K562 (cell line): Measurements from ENCODE around the gene PDLIM5. TPM values are rescaled to one million over a fixed set of nuclear protein-coding genes. Genes with fewer than 3 reads are reported as not detected.
A peak's percentile ranks its signal among the peaks of the same experiment; 100 is the strongest.

ENCODE experiments used
- ATAC-seq: fragments of 200-7000 bp; cut with Tn5 transposase; 3 replicates; pipeline ENCODE4 v1.9.1; 2020; ENCODE audit warnings: moderate library complexity
- BruUV-seq: library from RNA; stranded (reverse); fragments of 400-500 nt; replicated peaks from 2 replicates; lab custom pipeline; 2021; lab: Mats Ljungman, UMichigan
- CTCF ChIA-PET: fragments of 300-600 bp; formaldehyde crosslinking; extraction: SDS; loops from one replicate; lab custom pipeline; 2021; ENCODE audit warnings: low intra/inter-chr PET ratio; lab: Yijun Ruan, JAX
- POLR2A ChIA-PET: fragments of 300-600, 350-650 bp; sonication (Branson Sonifier 250); formaldehyde crosslinking; extraction: SDS; loops from one replicate; lab custom pipeline; 2021; ENCODE audit warnings: antibody characterized with exemption, inconsistent platforms; lab: Yijun Ruan, JAX
- DNase-seq, 4 experiments: peaks; one replicate each; pipeline versions ENCODE4 v3.0.0 to v3.0.0-alpha.2; 2011 to 2018; ENCODE audit warnings: low spot score in 3 of 4, mixed read lengths in 3 of 4; ENCODE audit errors: extremely low read depth in 1 of 4
- FAIRE-seq: peaks from 2 replicates; lab custom pipeline; 2011; peaks lifted over from hg19 to GRCh38; lab: Jason Lieb, UNC
- H2AFZ ChIP-seq: 2 replicates; pipeline ENCODE4 v1.6.0; 2011; ENCODE audit warnings: low read depth, low read length, control low read depth, inconsistent platforms
- H3K27ac ChIP-seq: fragments of 200-600 bp; 3 replicates; pipeline ENCODE4 v1.8.0; 2011; ENCODE audit warnings: low read depth, mild to moderate bottlenecking, control low read depth, inconsistent platforms, low read length, moderate library complexity, mixed read lengths; ENCODE audit errors: extremely low read depth
- H3K27me3 ChIP-seq, 2 experiments: fragments of 300-600 bp in 1 of 2; 2 replicates in 1 of 2; 3 replicates in 1 of 2; pipeline versions ENCODE4 v1.6.0 to v1.8.0; 2011; ENCODE audit warnings: inconsistent platforms in 2 of 2, low read length in 2 of 2, mild to moderate bottlenecking in 1 of 2, mixed read lengths in 1 of 2, moderate library complexity in 1 of 2; ENCODE audit not compliant: control insufficient read depth in 2 of 2, insufficient read depth in 2 of 2
- H3K36me3 ChIP-seq: fragments of 300-600 bp; 3 replicates; pipeline ENCODE4 v1.8.0; 2011; ENCODE audit warnings: mild to moderate bottlenecking, low read length, inconsistent platforms; ENCODE audit not compliant: control insufficient read depth, insufficient read depth
- H3K4me1 ChIP-seq, 2 experiments: fragments of 200-600 bp in 1 of 2; replicated peaks in 1 of 2; 2 replicates in 1 of 2; 3 replicates in 1 of 2; pipeline versions ENCODE4 v1.5.1 to v1.8.0; 2011; ENCODE audit warnings: inconsistent platforms in 2 of 2, low read length in 2 of 2, mild to moderate bottlenecking in 1 of 2, mixed read lengths in 1 of 2, moderate library complexity in 1 of 2; ENCODE audit not compliant: control insufficient read depth in 2 of 2, insufficient read depth in 2 of 2
- H3K4me2 ChIP-seq: 2 replicates; pipeline ENCODE4 v1.6.1; 2011; ENCODE audit warnings: low read length, control low read depth, inconsistent platforms, mixed read lengths; ENCODE audit not compliant: insufficient read depth
- H3K4me3 ChIP-seq: fragments of 200-600 bp; sonication (generic), shearing (Covaris generic); 2 replicates; pipeline ENCODE4 v1.5.1; 2016; ENCODE audit warnings: control low read depth, inconsistent platforms
- H3K79me2 ChIP-seq: fragments of 200-600 bp; 3 replicates; pipeline ENCODE4 v1.8.0; 2011; ENCODE audit warnings: low read length, inconsistent platforms; ENCODE audit not compliant: control insufficient read depth, insufficient read depth
- H3K9ac ChIP-seq, 2 experiments: 2 replicates each; pipeline versions ENCODE4 v1.6.0 to v1.6.1; 2011; ENCODE audit warnings: low read depth in 2 of 2, low read length in 2 of 2, control low read depth in 1 of 2, inconsistent platforms in 1 of 2, mild to moderate bottlenecking in 1 of 2, mixed read lengths in 1 of 2; ENCODE audit not compliant: insufficient read depth in 1 of 2
- H3K9me1 ChIP-seq: one replicate; pipeline ENCODE4 v1.6.0; 2011; ENCODE audit warnings: inconsistent platforms, mild to moderate bottlenecking, low read length, moderate library complexity; ENCODE audit not compliant: control insufficient read depth, insufficient read depth
- H3K9me3 ChIP-seq: replicated peaks from 2 replicates; pipeline ENCODE4 v1.5.1; 2011; ENCODE audit warnings: low read depth, low read length, inconsistent platforms; ENCODE audit not compliant: control insufficient read depth, insufficient read depth
- H4K20me1 ChIP-seq: replicated peaks from 2 replicates; pipeline ENCODE4 v1.6.1; 2011; ENCODE audit warnings: low read length, inconsistent platforms, mixed read lengths; ENCODE audit not compliant: control insufficient read depth, insufficient read depth
- EZH2 ChIP-seq: IDR thresholded peaks from 2 replicates; pipeline ENCODE4 v1.6.1; 2012; ENCODE audit warnings: low read depth, mild to moderate bottlenecking, inconsistent platforms, low read length, borderline replicate concordance
- FOXP1 ChIP-seq: sonication (generic); formaldehyde crosslinking; IDR thresholded peaks from 2 replicates; pipeline ENCODE4 v1.8.0; 2022; ENCODE audit warnings: mild to moderate bottlenecking, missing genetic modification reagents
- KLF6 ChIP-seq: fragments of 250-450 bp; sonication (Bioruptor Pico); IDR thresholded peaks from 2 replicates; pipeline ENCODE4 v1.4.0; 2020; ENCODE audit warnings: mild to moderate bottlenecking, moderate library complexity, borderline replicate concordance
- WGBS: fragments of 100-300 bp; shearing (Covaris generic); methylation state at CpG from one replicate; pipeline ENCODE4 v1.1.6; 2016; ENCODE audit warnings: low coverage, mixed read lengths; ENCODE audit not compliant: insufficient coverage; ENCODE audit errors: missing lambda C conversion rate; 5-methylcytosine and 5-hydroxymethylcytosine counted together
- in situ Hi-C: fragments of 300-500 bp; cut with MboI; formaldehyde crosslinking; loops from 4 replicates; pipeline ENCODE4 v1.15.0; 2018; ENCODE audit warnings: inconsistent platforms, mixed read lengths
- intact Hi-C: fragments of 100-400 bp; cut with micrococcal nuclease; formaldehyde crosslinking; loops from 2 replicates; pipeline ENCODE4 v1.14.2; 2022
- polyA plus RNA-seq, 8 experiments: library from polyadenylated mRNA; depleted of rRNA in 4 of 8; stranded (reverse) in 5 of 8; unstranded in 3 of 8; fragments of >200 nt; fragmentation: Nextera tagmentation in 2 of 8; fragmentation: Illumina TruSeq in 1 of 8; extraction: Ambion mirVana in 2 of 8; extraction: Trizol in 1 of 8; gene quantifications; 2 replicates each; pipeline versions ENCODE4 v1.2.1 to v1.2.3, GENCODE V29; 2011 to 2014; ENCODE audit warnings: inconsistent platforms in 1 of 8, missing spikeins in 1 of 8
- total RNA-seq, 7 experiments: library from RNA; depleted of rRNA in 6 of 7; stranded (reverse); fragments of >200 nt in 6 of 7; fragmentation: Illumina TruSeq in 2 of 7; extraction: Trizol in 2 of 7; gene quantifications; 2 replicates each; pipeline versions ENCODE4 v1.2.1 to v1.2.3, GENCODE V29; 2011 to 2021; ENCODE audit warnings: low replicate concordance in 1 of 7
- TF ChIP-seq, protein P1 (sequence below): IDR thresholded peaks from 2 replicates; pipeline ENCODE4 v1.6.1; 2014; ENCODE audit warnings: antibody characterized with exemption

Gene PDLIM5
- total and polyA plus RNA-seq, 9 of the 15 experiments (the other 6 are each of a cell fraction or from before 2014, with no cell fraction given), result 36.9 to 127 (median 62.5) TPM

DNA sequence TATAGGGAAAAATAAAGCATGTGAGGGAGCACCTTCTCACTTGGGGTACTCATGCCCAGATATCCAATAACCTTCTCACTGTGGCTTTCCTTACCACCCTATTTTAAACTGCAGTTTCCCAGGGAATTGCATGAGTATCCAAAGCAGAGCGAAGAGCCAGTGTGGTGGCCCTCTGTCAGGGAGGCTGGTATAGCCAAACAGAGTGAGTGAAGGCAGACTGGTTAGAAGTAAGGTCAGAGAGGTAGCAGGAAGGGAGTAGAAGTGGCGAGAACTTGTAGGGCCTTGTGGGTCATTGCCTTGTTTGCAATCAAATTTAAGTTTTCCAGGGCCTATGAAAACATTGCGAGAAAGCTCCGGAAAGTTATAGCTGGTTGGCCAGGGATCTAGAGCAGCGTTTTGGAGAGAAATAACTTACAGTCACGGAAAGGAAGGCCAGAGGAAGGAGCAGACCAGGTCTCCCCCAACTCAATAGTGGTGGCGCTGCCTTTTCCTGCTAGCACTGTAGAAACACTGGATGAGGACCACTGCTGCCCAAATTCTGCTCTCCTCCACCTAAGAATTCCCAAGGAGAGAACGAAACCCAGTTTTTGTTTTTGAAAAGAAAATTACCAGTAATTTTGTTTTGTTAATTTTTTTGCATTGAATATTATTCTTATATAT, 77.2 kb downstream of the PDLIM5 start:
- ChIA-PET POLR2A (no interaction called here), CTCF (no interaction called here)
- intact Hi-C loops (no loop called here), in situ Hi-C loops (no loop called here)
- no peak overlapping the region for H3K4me2 ChIP-seq
- TF ChIP-seq KLF6, result no peak
- TF ChIP-seq, protein P1, sequence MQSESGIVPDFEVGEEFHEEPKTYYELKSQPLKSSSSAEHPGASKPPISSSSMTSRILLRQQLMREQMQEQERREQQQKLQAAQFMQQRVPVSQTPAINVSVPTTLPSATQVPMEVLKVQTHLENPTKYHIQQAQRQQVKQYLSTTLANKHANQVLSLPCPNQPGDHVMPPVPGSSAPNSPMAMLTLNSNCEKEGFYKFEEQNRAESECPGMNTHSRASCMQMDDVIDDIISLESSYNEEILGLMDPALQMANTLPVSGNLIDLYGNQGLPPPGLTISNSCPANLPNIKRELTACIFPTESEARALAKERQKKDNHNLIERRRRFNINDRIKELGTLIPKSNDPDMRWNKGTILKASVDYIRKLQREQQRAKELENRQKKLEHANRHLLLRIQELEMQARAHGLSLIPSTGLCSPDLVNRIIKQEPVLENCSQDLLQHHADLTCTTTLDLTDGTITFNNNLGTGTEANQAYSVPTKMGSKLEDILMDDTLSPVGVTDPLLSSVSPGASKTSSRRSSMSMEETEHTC, result no peak
- TF ChIP-seq EZH2, result no peak
- TF ChIP-seq FOXP1 (CRISPR knock-in tag), result no peak
- 80% methylated on average over 8 of the region's 8 CpGs for WGBS
- ATAC-seq (peak; percentile 22; the same call in 2 of the 3 replicates), DNase-seq (no peak), FAIRE-seq (no peak)
- no peaks in the 10 kb centered on the region for H3K9me3 ChIP-seq
- peaks cover 40% of the 10 kb centered on the region for H3K79me2 ChIP-seq
- H2AFZ ChIP-seq, result no peak overlapping the region
- peak overlapping the region in 1 of 2 experiments; percentile 36; a peak in 1 of 4 replicates for H3K9ac ChIP-seq
- no peaks in the 10 kb centered on the region for H4K20me1 ChIP-seq
- no peaks in the 10 kb centered on the region for H3K27me3 ChIP-seq
- H3K4me1 ChIP-seq, result peaks cover 8 to 19% of the 10 kb centered on the region in 2 experiments; a peak in 3 of 5 replicates
- no peaks in the 10 kb centered on the region for H3K9me1 ChIP-seq
- TSS peak; percentile 12 for BruUV-seq
- no peak overlapping the region for H3K4me3 ChIP-seq
- H3K27ac ChIP-seq, result no peak overlapping the region
- no peaks in the 10 kb centered on the region for H3K36me3 ChIP-seq
